A673 (cell line): ENCODE data around the gene FSCN2.

Experiments used
- CTCF ChIP-seq: fragments of 300-800, 200-600 bp; sonication (generic); conservative IDR thresholded peaks from 2 replicates; pipeline ENCODE4 v1.5.1; 2017; ENCODE audit warnings: low read depth, mild to moderate bottlenecking, antibody characterized with exemption, low read length, moderate library complexity, mixed read lengths
- EZH2 ChIP-seq: fragments of 200-600 bp; sonication (generic); IDR thresholded peaks from 2 replicates; pipeline ENCODE4 v1.6.1; 2017; ENCODE audit warnings: borderline replicate concordance, low read depth, mild to moderate bottlenecking, mixed read lengths, antibody characterized with exemption, low read length; ENCODE audit not compliant: poor library complexity, severe bottlenecking

DNA sequence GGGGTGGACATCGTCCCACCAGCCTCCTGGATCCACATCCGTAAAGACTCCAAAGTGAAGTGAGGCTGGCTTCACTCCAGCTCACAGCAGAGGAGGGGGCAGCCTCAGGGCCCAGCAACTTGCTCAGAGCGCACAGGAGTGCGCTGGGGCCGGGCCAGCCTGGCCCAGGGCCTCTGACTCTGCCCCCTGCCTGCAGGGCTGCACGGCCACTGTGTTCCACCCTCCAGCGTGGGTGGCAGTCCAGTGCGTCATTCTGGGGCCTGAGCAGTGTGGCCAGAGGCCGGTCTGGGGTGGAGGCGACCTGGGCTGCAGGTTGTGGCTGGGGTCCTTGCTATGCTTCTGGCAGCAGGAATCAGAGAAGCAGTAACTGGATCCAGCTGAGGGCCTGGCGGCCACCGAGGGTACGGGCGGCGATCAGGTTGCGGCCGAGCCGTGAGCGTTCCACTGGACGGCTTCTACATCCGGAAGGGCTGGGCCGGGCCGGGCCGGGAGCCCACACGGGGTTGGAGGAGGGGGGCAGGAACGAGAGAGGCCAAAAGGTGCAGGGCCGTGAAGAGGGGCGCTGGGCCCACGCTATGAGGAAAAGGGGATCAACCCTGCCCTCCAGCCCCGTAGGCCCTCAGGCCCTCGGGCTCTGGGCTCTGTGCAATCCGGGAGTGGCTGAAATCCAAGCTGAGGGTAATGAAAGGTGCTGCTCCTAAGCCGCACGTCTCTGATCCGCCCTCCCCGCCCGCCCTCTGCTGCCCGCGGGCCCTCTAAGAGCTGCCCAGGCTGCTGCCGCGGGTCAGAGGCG is at the start of gene FSCN2:
- TF ChIP-seq CTCF (no peak), EZH2 (no peak)
